HepG2 (cell line): ENCODE results near the gene DDX54. TPM values are rescaled to one million over a fixed set of nuclear protein-coding genes. Genes with fewer than 3 reads are reported as not detected.

Source experiments
- ATAC-seq: fragments of 200-7000 bp; cut with Tn5 transposase; 3 replicates; pipeline ENCODE4 v1.9.1; 2020; ENCODE audit warnings: mild to moderate bottlenecking, moderate library complexity
- BruUV-seq: library from RNA; stranded (reverse); fragments of 400-500 nt; replicated peaks from 2 replicates; lab custom pipeline; 2021; lab: Mats Ljungman, UMichigan
- CTCF ChIA-PET: fragments of 300-600 bp; formaldehyde crosslinking; extraction: SDS; loops from one replicate; lab custom pipeline; 2021; ENCODE audit warnings: low total read pairs, inconsistent platforms, low intra/inter-chr PET ratio; lab: Yijun Ruan, JAX
- POLR2A ChIA-PET: fragments of 350-600 bp; sonication (Branson Sonifier 250); formaldehyde crosslinking; loops from one replicate; lab custom pipeline; 2020; ENCODE audit warnings: antibody characterized with exemption, inconsistent platforms; lab: Yijun Ruan, JAX
- DNase-seq: peaks from one replicate; pipeline ENCODE4 v3.0.0-alpha.2; 2015; ENCODE audit warnings: low spot score
- FAIRE-seq: peaks from 3 replicates; lab custom pipeline; 2011; peaks lifted over from hg19 to GRCh38; lab: Jason Lieb, UNC
- H2AFZ ChIP-seq: one replicate; pipeline ENCODE4 v1.6.1; 2011; ENCODE audit warnings: low read length, inconsistent platforms
- H3K27ac ChIP-seq: fragments of 300-600 bp; 3 replicates; pipeline ENCODE4 v1.8.0; 2011; ENCODE audit warnings: mixed run types, mild to moderate bottlenecking, mixed read lengths, low read length, inconsistent platforms; ENCODE audit not compliant: insufficient read depth; ENCODE audit errors: extremely low read length
- H3K27me3 ChIP-seq, 2 experiments: fragments of 200-600 bp in 1 of 2; 2 replicates in 1 of 2; 3 replicates in 1 of 2; pipeline versions ENCODE4 v1.6.0 to v1.8.0; 2011; ENCODE audit warnings: low read length in 2 of 2, mild to moderate bottlenecking in 2 of 2, moderate library complexity in 2 of 2, inconsistent platforms in 1 of 2; ENCODE audit not compliant: insufficient read depth in 2 of 2, control insufficient read depth in 1 of 2
- H3K36me3 ChIP-seq, 2 experiments: fragments of 200-600 bp in 1 of 2; replicated peaks in 1 of 2; 2 replicates in 1 of 2; 3 replicates in 1 of 2; pipeline versions ENCODE4 v1.5.1 to v1.8.0; 2011; ENCODE audit warnings: low read length in 2 of 2, inconsistent platforms in 1 of 2; ENCODE audit not compliant: insufficient read depth in 2 of 2, control insufficient read depth in 1 of 2
- H3K4me1 ChIP-seq: 2 replicates; pipeline ENCODE4 v1.5.1; 2012; ENCODE audit warnings: low read length, inconsistent platforms; ENCODE audit not compliant: insufficient read depth
- H3K4me2 ChIP-seq: 2 replicates; pipeline ENCODE4 v1.6.0; 2011; ENCODE audit warnings: low read depth, low read length, inconsistent platforms
- H3K4me3 ChIP-seq, 3 experiments: fragments of 200-600 bp in 1 of 3; sonication (generic), shearing (Covaris generic) in 1 of 3; replicated peaks in 1 of 3; 2 replicates each; pipeline ENCODE4 v1.5.1; 2011 to 2016; ENCODE audit warnings: low read length in 3 of 3, inconsistent platforms in 2 of 3, low read depth in 2 of 3, mild to moderate bottlenecking in 2 of 3, control low read depth in 1 of 3, mixed read lengths in 1 of 3; ENCODE audit not compliant: insufficient read depth in 1 of 3
- H3K79me2 ChIP-seq: one replicate; pipeline ENCODE4 v1.6.1; 2011; ENCODE audit warnings: low read length, inconsistent platforms; ENCODE audit not compliant: insufficient read depth
- H3K9ac ChIP-seq: 2 replicates; pipeline ENCODE4 v1.6.0; 2011; ENCODE audit warnings: mild to moderate bottlenecking, low read depth, low read length, inconsistent platforms; ENCODE audit not compliant: insufficient read depth
- H3K9me3 ChIP-seq: 2 replicates; pipeline ENCODE4 v1.5.1; 2012; ENCODE audit warnings: mild to moderate bottlenecking, low read length
- H4K20me1 ChIP-seq: 2 replicates; pipeline ENCODE4 v1.6.0; 2011; ENCODE audit warnings: inconsistent platforms, mild to moderate bottlenecking, low read length, moderate library complexity; ENCODE audit not compliant: insufficient read depth
- ARID4A ChIP-seq: sonication (generic); formaldehyde crosslinking; IDR thresholded peaks from 2 replicates; pipeline ENCODE4 v1.5.0; 2020; ENCODE audit warnings: mild to moderate bottlenecking, missing genetic modification reagents, borderline replicate concordance
- CTCF ChIP-seq: sonication (generic); formaldehyde crosslinking; IDR thresholded peaks from 2 replicates; pipeline ENCODE4 v1.5.0; 2020; ENCODE audit warnings: mild to moderate bottlenecking, missing genetic modification reagents, moderate library complexity
- MAFK ChIP-seq, 2 experiments: IDR thresholded peaks in 1 of 2; conservative IDR thresholded peaks in 1 of 2; 2 replicates each; pipeline ENCODE4 v1.6.1; 2011; ENCODE audit warnings: improper control_type of control experiment in 2 of 2, low read length in 2 of 2
- PRMT3 ChIP-seq: sonication (generic); formaldehyde crosslinking; IDR thresholded peaks from 2 replicates; pipeline ENCODE4 v1.8.1; 2022; ENCODE audit warnings: low read depth, mild to moderate bottlenecking, moderate library complexity, missing genetic modification reagents, borderline replicate concordance
- PRPF4 ChIP-seq: fragments of 200-400 bp; formaldehyde crosslinking; IDR thresholded peaks from 2 replicates; pipeline ENCODE4 v1.6.1; 2016; ENCODE audit warnings: low read length, low read depth; ENCODE audit not compliant: poor library complexity, severe bottlenecking
- TOPORS ChIP-seq: sonication (generic); formaldehyde crosslinking; IDR thresholded peaks from 2 replicates; pipeline ENCODE4 v1.8.0; 2023; ENCODE audit warnings: mild to moderate bottlenecking, missing genetic modification reagents
- ZFX ChIP-seq: sonication (generic); formaldehyde crosslinking; IDR thresholded peaks from 2 replicates; pipeline ENCODE4 v1.4.0; 2020; ENCODE audit warnings: mild to moderate bottlenecking, low read depth, missing genetic modification reagents, moderate library complexity
- ZNF143 ChIP-seq: sonication (generic); formaldehyde crosslinking; IDR thresholded peaks from 2 replicates; pipeline ENCODE4 v1.4.0; 2020; ENCODE audit warnings: missing genetic modification reagents
- ZNF549 ChIP-seq: sonication (generic); formaldehyde crosslinking; IDR thresholded peaks from 2 replicates; pipeline ENCODE4 v1.5.0; 2020; ENCODE audit warnings: missing genetic modification reagents
- ZNF557 ChIP-seq: sonication (generic); formaldehyde crosslinking; IDR thresholded peaks from 2 replicates; pipeline ENCODE4 v1.4.0; 2020; ENCODE audit warnings: missing genetic modification reagents
- ZNF879 ChIP-seq: sonication (generic); formaldehyde crosslinking; IDR thresholded peaks from 2 replicates; pipeline ENCODE4 v1.8.1; 2023; ENCODE audit warnings: missing genetic modification reagents
- WGBS: methylation state at CpG from one replicate; pipeline ENCODE4 v1.1.6; 2017; ENCODE audit warnings: low lambda C conversion rate; 5-methylcytosine and 5-hydroxymethylcytosine counted together
- in situ Hi-C: cut with HindIII; loops from 2 replicates; pipeline ENCODE4 v1.10.0; 2017; ENCODE audit warnings: low pct_unique_long_range_greater_than_20kb; ENCODE audit not compliant: extremely low pct_ligation_motif_present
- intact Hi-C: fragments of 100-400 bp; cut with micrococcal nuclease; formaldehyde crosslinking; loops from one replicate; pipeline ENCODE4 v1.10.0; 2022; ENCODE audit not compliant: unreplicated experiment
- polyA plus RNA-seq, 8 experiments: library from polyadenylated mRNA; depleted of rRNA in 3 of 8; stranded (reverse) in 7 of 8; unstranded in 1 of 8; fragments of >200 nt; fragmentation: Illumina TruSeq in 4 of 8; extraction: Trizol in 4 of 8; gene quantifications; 2 replicates each; pipeline versions ENCODE4 v1.2.1 to v1.2.3, GENCODE V29; 2011 to 2016; ENCODE audit warnings: low read depth in 4 of 8, missing spikeins in 1 of 8, mixed read lengths in 1 of 8; ENCODE audit not compliant: insufficient read depth in 1 of 8
- total RNA-seq, 5 experiments: library from RNA; depleted of rRNA; stranded (reverse); fragments of >200 nt; fragmentation: Illumina TruSeq; extraction: Trizol; gene quantifications; 2 replicates each; pipeline ENCODE4 v1.2.3, GENCODE V29; 2016; ENCODE audit warnings: low read depth in 1 of 5

Gene DDX54
- total and polyA plus RNA-seq, 2 of the 13 experiments (the other 11 are each of a cell fraction or from before 2014, with no cell fraction given): 59.7 to 61.1 TPM

- no peaks in the 10 kb centered on the region for H3K9me3 ChIP-seq
- no peak overlapping the region for H3K4me2 ChIP-seq
- no peak for DNase-seq
- no peaks in the 10 kb centered on the region for H3K79me2 ChIP-seq
- POLR2A ChIA-PET: no interaction called here
- no TSS peak for BruUV-seq
- peaks cover 2 to 7% of the 10 kb centered on the region in 2 experiments; a peak in 1 of 5 replicates for H3K27me3 ChIP-seq
- no peaks in the 10 kb centered on the region for H3K4me1 ChIP-seq
- intact Hi-C loops: no loop called here
- H3K4me3 ChIP-seq: no peak overlapping the region
- FAIRE-seq: no peak
- no peak overlapping the region for H3K9ac ChIP-seq
- no peaks in the 10 kb centered on the region for H4K20me1 ChIP-seq
- in situ Hi-C loops: no loop called here
- no peaks in the 10 kb centered on the region for H3K36me3 ChIP-seq
- peak; percentile 36; the same call in 2 of the 3 replicates for ATAC-seq
- H2AFZ ChIP-seq: no peak overlapping the region
- CTCF ChIA-PET: no interaction called here
- WGBS: 11% methylated on average over 9 of the region's 9 CpGs
- H3K27ac ChIP-seq: no peak overlapping the region
- TF ChIP-seq MAFK (conservative IDR thresholded peaks at IDR 0.05 in 1 of 2, IDR thresholded peaks at IDR 0.05 in 1 of 2; ENCODE audit: low read length in 2 of 2): no peak
- no peak for TF ChIP-seq ZNF879 (CRISPR knock-in tag)
- TF ChIP-seq ZNF557 (CRISPR knock-in tag): no peak
- TF ChIP-seq ARID4A: no peak
- no peak for TF ChIP-seq TOPORS (CRISPR knock-in tag)
- no peak for TF ChIP-seq PRPF4
- TF ChIP-seq ZNF549 (CRISPR knock-in tag): no peak
- no peak for TF ChIP-seq ZNF143 (CRISPR knock-in tag)
- peak; percentile 18; the same call in 1 of the 2 replicates for TF ChIP-seq CTCF
- TF ChIP-seq PRMT3 (CRISPR knock-in tag): no peak
- TF ChIP-seq ZFX: no peak
Observed at GRCh38 chr12:113128802-113129663, 56.2 kb downstream of the DDX54 start.
